ENCODE data around the gene TLE4. TPM values are rescaled to one million over a fixed set of nuclear protein-coding genes. Genes with fewer than 3 reads are reported as not detected.

The TLE4 gene
- polyA plus RNA-seq, 1 donor (not counting 4 experiments of a cell fraction or from before 2014, with no cell fraction given), result 14.7 TPM

- no peaks in the 10 kb centered on the region for H3K27me3 ChIP-seq (ENCODE audit: control insufficient read depth, extremely low read depth, insufficient read depth, low read length)
- H3K4me2 ChIP-seq (ENCODE audit: control insufficient read depth, extremely low read depth, insufficient read depth, low read depth, low read length), result no peak overlapping the region
- dilution Hi-C loops (cut with MboI; ENCODE audit: extremely low pct_ligation_motif_present, low sequenced_read_pairs), result loop anchor here (25.0 kb wide), 1 partner anchor 92 kb away; no protein-coding TSS in a partner anchor
- H3K27ac ChIP-seq (ENCODE audit: control insufficient read depth, insufficient read depth, low read length), result no peak overlapping the region
- TF ChIP-seq CTCF (optimal IDR thresholded peaks at IDR 0.05 in 1 of 3, IDR thresholded peaks at IDR 0.05 in 1 of 3, conservative IDR thresholded peaks at IDR 0.05 in 1 of 3; ENCODE audit: extremely low read depth in 1 of 3, insufficient read depth in 2 of 3, low read length in 3 of 3), result no peak
- no peak for TF ChIP-seq EZH2 (IDR thresholded peaks at IDR 0.05; ENCODE audit: low read length)
- no peaks in the 10 kb centered on the region for H3K9me1 ChIP-seq (ENCODE audit: control insufficient read depth, extremely low read depth, insufficient read depth, low read length)
- no peak overlapping the region for H2AFZ ChIP-seq (ENCODE audit: control insufficient read depth, low read length)
- no peaks in the 10 kb centered on the region for H3K79me2 ChIP-seq (ENCODE audit: control insufficient read depth, insufficient read depth, low read length)
- no peaks in the 10 kb centered on the region for H4K20me1 ChIP-seq (ENCODE audit: control insufficient read depth, extremely low read depth, insufficient read depth, low read length)
- H3K9me3 ChIP-seq (ENCODE audit: control insufficient read depth, low read depth, low read length), result no peaks in the 10 kb centered on the region
- DNase-seq (ENCODE audit: low read depth, low spot score) (no peak), FAIRE-seq (no peak)
- H3K4me1 ChIP-seq (ENCODE audit: control insufficient read depth, extremely low read depth, insufficient read depth, low read length), result no peaks in the 10 kb centered on the region
- H3K36me3 ChIP-seq (ENCODE audit: control insufficient read depth in 2 of 2, extremely low read depth in 1 of 2, insufficient read depth in 2 of 2, low read length in 2 of 2), result no peaks in the 10 kb centered on the region
- H3K9ac ChIP-seq (ENCODE audit: control insufficient read depth, extremely low read depth, insufficient read depth, low read length), result no peak overlapping the region
- no peak overlapping the region for H3K4me3 ChIP-seq (ENCODE audit: control insufficient read depth in 2 of 3, extremely low read depth in 1 of 3, insufficient read depth in 2 of 3, low read depth in 1 of 3, low read length in 3 of 3)
Measured at GRCh38 chr9:79694676-79695400, 123.1 kb downstream of the TLE4 start.

- no peak overlapping the region for H3K9ac ChIP-seq (ENCODE audit: control insufficient read depth, extremely low read depth, insufficient read depth, low read length)
- FAIRE-seq, result no peak
- H3K9me1 ChIP-seq (ENCODE audit: control insufficient read depth, extremely low read depth, insufficient read depth, low read length), result no peaks in the 10 kb centered on the region
- H3K4me1 ChIP-seq (ENCODE audit: control insufficient read depth, extremely low read depth, insufficient read depth, low read length), result no peaks in the 10 kb centered on the region
- H2AFZ ChIP-seq (ENCODE audit: control insufficient read depth, low read length), result no peak overlapping the region
- H4K20me1 ChIP-seq (ENCODE audit: control insufficient read depth, extremely low read depth, insufficient read depth, low read length), result no peaks in the 10 kb centered on the region
- H3K36me3 ChIP-seq (ENCODE audit: control insufficient read depth in 2 of 2, extremely low read depth in 1 of 2, insufficient read depth in 2 of 2, low read length in 2 of 2), result no peaks in the 10 kb centered on the region
- H3K4me3 ChIP-seq (ENCODE audit: control insufficient read depth in 2 of 3, extremely low read depth in 1 of 3, insufficient read depth in 2 of 3, low read depth in 1 of 3, low read length in 3 of 3), result no peak overlapping the region
- no peaks in the 10 kb centered on the region for H3K79me2 ChIP-seq (ENCODE audit: control insufficient read depth, insufficient read depth, low read length)
- no peak overlapping the region for H3K4me2 ChIP-seq (ENCODE audit: control insufficient read depth, extremely low read depth, insufficient read depth, low read depth, low read length)
- no peaks in the 10 kb centered on the region for H3K9me3 ChIP-seq (ENCODE audit: control insufficient read depth, low read depth, low read length)
- no peak overlapping the region for H3K27ac ChIP-seq (ENCODE audit: control insufficient read depth, insufficient read depth, low read length)
- DNase-seq (ENCODE audit: low read depth, low spot score), result no peak
- no peaks in the 10 kb centered on the region for H3K27me3 ChIP-seq (ENCODE audit: control insufficient read depth, extremely low read depth, insufficient read depth, low read length)
- dilution Hi-C loops (cut with MboI; ENCODE audit: extremely low pct_ligation_motif_present, low sequenced_read_pairs), result loop anchor here (25.0 kb wide), 1 partner anchor 92 kb away; no protein-coding TSS in a partner anchor
- no peak for TF ChIP-seq CTCF (optimal IDR thresholded peaks at IDR 0.05 in 1 of 3, IDR thresholded peaks at IDR 0.05 in 1 of 3, conservative IDR thresholded peaks at IDR 0.05 in 1 of 3; ENCODE audit: extremely low read depth in 1 of 3, insufficient read depth in 2 of 3, low read length in 3 of 3)
- no peak for TF ChIP-seq EZH2 (IDR thresholded peaks at IDR 0.05; ENCODE audit: low read length)
Measured at GRCh38 chr9:79695531-79696175, 123.9 kb downstream of the TLE4 start.

All from keratinocyte (primary cell).